ENCODE data around the gene ACOT7. TPM values are rescaled to one million over a fixed set of nuclear protein-coding genes. Genes with fewer than 3 reads are reported as not detected.

ACOT7 gene
- total RNA-seq, 2 experiments from 2014 or later, result 5.3 to 5.4 TPM

GRCh38 chr1:6248932-6249738 is 144.4 kb downstream of the ACOT7 start:
- DNase-seq (no peak), ATAC-seq (ENCODE audit: poor library complexity) (no peak)
- no peak overlapping the region for H3K27ac Mint-ChIP-seq
- peaks cover 15% of the 10 kb centered on the region for H3K4me1 Mint-ChIP-seq (ENCODE audit: low read depth)
- H3K27ac ChIP-seq (ENCODE audit: low read depth in 1 of 2, low read length in 2 of 2), result no peak overlapping the region
- H3K36me3 Mint-ChIP-seq (ENCODE audit: low read depth), result no peaks in the 10 kb centered on the region
- H3K4me1 ChIP-seq (ENCODE audit: insufficient read depth, low read length), result peaks cover 28% of the 10 kb centered on the region
- CTCF ChIA-PET, result no interaction called here
- H3K27me3 ChIP-seq (ENCODE audit: control insufficient read depth in 1 of 2, insufficient read depth in 2 of 2, low read length in 2 of 2), result peaks cover 53 to 63% of the 10 kb centered on the region in 2 experiments
- no peaks in the 10 kb centered on the region for H3K9me3 Mint-ChIP-seq
- intact Hi-C loops (cut with DNase I, micrococcal nuclease), result loop anchor here (5.0 kb wide), 2 partner anchors 142 to 737 kb away; no protein-coding TSS in a partner anchor
- H3K27me3 Mint-ChIP-seq, result peaks cover 61% of the 10 kb centered on the region
- H3K4me3 Mint-ChIP-seq, result no peak overlapping the region
- TF ChIP-seq, protein P1, sequence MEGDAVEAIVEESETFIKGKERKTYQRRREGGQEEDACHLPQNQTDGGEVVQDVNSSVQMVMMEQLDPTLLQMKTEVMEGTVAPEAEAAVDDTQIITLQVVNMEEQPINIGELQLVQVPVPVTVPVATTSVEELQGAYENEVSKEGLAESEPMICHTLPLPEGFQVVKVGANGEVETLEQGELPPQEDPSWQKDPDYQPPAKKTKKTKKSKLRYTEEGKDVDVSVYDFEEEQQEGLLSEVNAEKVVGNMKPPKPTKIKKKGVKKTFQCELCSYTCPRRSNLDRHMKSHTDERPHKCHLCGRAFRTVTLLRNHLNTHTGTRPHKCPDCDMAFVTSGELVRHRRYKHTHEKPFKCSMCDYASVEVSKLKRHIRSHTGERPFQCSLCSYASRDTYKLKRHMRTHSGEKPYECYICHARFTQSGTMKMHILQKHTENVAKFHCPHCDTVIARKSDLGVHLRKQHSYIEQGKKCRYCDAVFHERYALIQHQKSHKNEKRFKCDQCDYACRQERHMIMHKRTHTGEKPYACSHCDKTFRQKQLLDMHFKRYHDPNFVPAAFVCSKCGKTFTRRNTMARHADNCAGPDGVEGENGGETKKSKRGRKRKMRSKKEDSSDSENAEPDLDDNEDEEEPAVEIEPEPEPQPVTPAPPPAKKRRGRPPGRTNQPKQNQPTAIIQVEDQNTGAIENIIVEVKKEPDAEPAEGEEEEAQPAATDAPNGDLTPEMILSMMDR (IDR thresholded peaks at IDR 0.05), result no peak
- H3K4me3 ChIP-seq (ENCODE audit: low read length), result no peak overlapping the region
- POLR2A ChIA-PET, result no interaction called here
- peaks cover 0 to 12% of the 10 kb centered on the region in 2 experiments for H3K9me3 ChIP-seq (ENCODE audit: control insufficient read depth in 1 of 2, insufficient read depth in 1 of 2, low read length in 2 of 2)
- H3K36me3 ChIP-seq (ENCODE audit: insufficient read depth, low read length), result no peaks in the 10 kb centered on the region

GRCh38 chr1:6248161-6248776 is 145.3 kb downstream of the ACOT7 start:
- Histone ChIP-seq H3K27ac (ENCODE audit: low read depth in 1 of 2, low read length in 2 of 2) (no peak overlapping the region), H3K27me3 (ENCODE audit: control insufficient read depth in 1 of 2, insufficient read depth in 2 of 2, low read length in 2 of 2) (peaks cover 62 to 72% of the 10 kb centered on the region in 2 experiments), H3K36me3 (ENCODE audit: insufficient read depth, low read length) (no peaks in the 10 kb centered on the region), H3K4me3 (ENCODE audit: low read length) (no peak overlapping the region), H3K4me1 (ENCODE audit: insufficient read depth, low read length) (peaks cover 28% of the 10 kb centered on the region), H3K9me3 (ENCODE audit: control insufficient read depth in 1 of 2, insufficient read depth in 1 of 2, low read length in 2 of 2) (peaks cover 0 to 21% of the 10 kb centered on the region in 2 experiments)
- TF ChIP-seq, protein P1 (IDR thresholded peaks at IDR 0.05), result no peak
- peaks cover 70% of the 10 kb centered on the region for H3K27me3 Mint-ChIP-seq
- no peak for DNase-seq
- CTCF ChIA-PET, result interaction anchor here (0.6 kb wide), 1 partner anchor 124 kb away, joined by 3 read pairs; no protein-coding TSS in a partner anchor
- H3K4me3 Mint-ChIP-seq, result no peak overlapping the region
- no peaks in the 10 kb centered on the region for H3K9me3 Mint-ChIP-seq
- peaks cover 15% of the 10 kb centered on the region for H3K4me1 Mint-ChIP-seq (ENCODE audit: low read depth)
- H3K27ac Mint-ChIP-seq, result no peak overlapping the region
- intact Hi-C loops (cut with DNase I, micrococcal nuclease), result loop anchor here (5.0 kb wide), 2 partner anchors 141 to 736 kb away; no protein-coding TSS in a partner anchor
- POLR2A ChIA-PET, result no interaction called here
- no peaks in the 10 kb centered on the region for H3K36me3 Mint-ChIP-seq (ENCODE audit: low read depth)
- ATAC-seq (ENCODE audit: poor library complexity), result no peak

DNA sequence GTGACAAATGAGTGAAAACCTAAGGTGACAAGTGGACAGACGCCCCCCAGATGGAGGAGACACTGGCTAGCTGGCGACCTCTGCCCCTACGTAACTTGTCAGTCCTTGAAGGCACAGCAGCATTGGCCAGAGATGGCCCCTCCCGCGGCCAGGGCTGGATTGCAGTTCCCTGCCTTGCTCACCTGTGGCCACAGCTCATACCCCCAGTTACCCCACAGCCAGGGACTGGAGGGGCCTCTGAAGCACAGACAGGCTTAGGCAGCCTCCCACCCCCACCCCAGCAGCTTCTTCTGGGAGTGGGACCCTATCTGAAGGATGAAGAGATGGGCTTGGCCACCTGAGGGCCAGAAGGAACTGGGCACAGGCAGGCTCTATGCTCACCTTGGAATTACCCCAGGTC is 145.9 kb downstream of the ACOT7 start:
- H3K4me3 Mint-ChIP-seq, result no peak overlapping the region
- CTCF ChIA-PET, result interaction anchor here (0.6 to 1.4 kb wide), 2 partner anchors 49 to 125 kb away, joined by 3 to 8 read pairs; partner anchors contain the start of gene RPL22

More for the DNA sequence above, 145.9 kb downstream of the ACOT7 start:
- Histone ChIP-seq H3K4me3 (ENCODE audit: low read length) (no peak overlapping the region), H3K9me3 (ENCODE audit: control insufficient read depth in 1 of 2, insufficient read depth in 1 of 2, low read length in 2 of 2) (peaks cover 0 to 26% of the 10 kb centered on the region in 2 experiments), H3K36me3 (ENCODE audit: insufficient read depth, low read length) (no peaks in the 10 kb centered on the region), H3K4me1 (ENCODE audit: insufficient read depth, low read length) (peaks cover 28% of the 10 kb centered on the region), H3K27me3 (ENCODE audit: control insufficient read depth in 1 of 2, insufficient read depth in 2 of 2, low read length in 2 of 2) (peaks cover 67 to 78% of the 10 kb centered on the region in 2 experiments), H3K27ac (ENCODE audit: low read depth in 1 of 2, low read length in 2 of 2) (no peak overlapping the region)
- DNase-seq (no peak), ATAC-seq (ENCODE audit: poor library complexity) (no peak)
- Mint-ChIP-seq H3K4me1 (ENCODE audit: low read depth) (peaks cover 15% of the 10 kb centered on the region), H3K27me3 (peaks cover 70% of the 10 kb centered on the region), H3K36me3 (ENCODE audit: low read depth) (no peaks in the 10 kb centered on the region), H3K27ac (no peak overlapping the region), H3K9me3 (no peaks in the 10 kb centered on the region)
- TF ChIP-seq, protein P1 (IDR thresholded peaks at IDR 0.05), result no peak
- POLR2A ChIA-PET, result no interaction called here
- intact Hi-C loops (cut with DNase I, micrococcal nuclease), result loop anchor here (1.0 to 5.0 kb wide), 5 partner anchors 96 to 735 kb away; no protein-coding TSS in a partner anchor

All from CD4-positive, alpha-beta T cell (primary cell).